ENCODE data around the gene HNRNPM.
"Not testable (repeated sequence)": the region's sequence is repeated elsewhere in the genome, so short reads cannot be mapped to it uniquely, and the experiment has no call there.

Gene HNRNPM

GRCh38 chr19:8444677-8445487 is at the start of gene HNRNPM:
Gene HNRNPM (plus strand): TSS chr19:8444975. CDS start chr19:8444999, 24 bp downstream.
- peak; percentile 100 for DNase-seq

- DNase-seq, result no peak
Measured at GRCh38 chr19:8395621-8396082, 49.1 kb upstream of the HNRNPM start.

GRCh38 chr19:8396185-8396562 is 48.6 kb upstream of the HNRNPM start:
- no peak for DNase-seq

- peak; percentile 77 for DNase-seq
Measured at GRCh38 chr19:8396563-8397203, 48.1 kb upstream of the HNRNPM start.

- DNase-seq, result no peak
Measured at GRCh38 chr19:8397271-8397670, 47.5 kb upstream of the HNRNPM start.

- no peak for DNase-seq
Measured at GRCh38 chr19:8397746-8398310, 46.9 kb upstream of the HNRNPM start.

- no peak for DNase-seq
Measured at GRCh38 chr19:8398311-8398771, 46.4 kb upstream of the HNRNPM start.

GRCh38 chr19:8399681-8400188 is 45.0 kb upstream of the HNRNPM start:
- DNase-seq, result no peak

- no peak for DNase-seq
Measured at GRCh38 chr19:8401981-8402411, 42.8 kb upstream of the HNRNPM start.

GRCh38 chr19:8403098-8403819 is 41.5 kb upstream of the HNRNPM start:
- DNase-seq, result no peak

- DNase-seq, result no peak
Measured at GRCh38 chr19:8403820-8404109, 41.0 kb upstream of the HNRNPM start.

GRCh38 chr19:8404391-8405151 is 40.2 kb upstream of the HNRNPM start:
- DNase-seq, result no peak

- not testable (repeated sequence) for DNase-seq
Measured at GRCh38 chr19:8410718-8411117, 34.1 kb upstream of the HNRNPM start.

- peak; percentile 97 for DNase-seq
Measured at GRCh38 chr19:8412783-8413628, 31.8 kb upstream of the HNRNPM start, which contains the start of gene MARCHF2. Gene MARCHF2 (plus strand): TSS chr19:8413305. CDS start chr19:8421841, 8,536 bp downstream.

GRCh38 chr19:8413629-8413995 is 31.2 kb upstream of the HNRNPM start:
- DNase-seq, result no peak

- DNase-seq, result no peak
Measured at GRCh38 chr19:8416796-8417195, 28.0 kb upstream of the HNRNPM start.

GRCh38 chr19:8421484-8422461 is 23.0 kb upstream of the HNRNPM start:
- DNase-seq, result no peak

- no peak for DNase-seq
Measured at GRCh38 chr19:8423817-8424223, 21.0 kb upstream of the HNRNPM start.

- not testable (repeated sequence) for DNase-seq
Measured at GRCh38 chr19:8425331-8425730, 19.4 kb upstream of the HNRNPM start.

- DNase-seq, result no peak
Measured at GRCh38 chr19:8426283-8426682, 18.5 kb upstream of the HNRNPM start.
